ENCODE data around the gene SLC25A6.

- TF ChIP-seq CTCF (IDR thresholded peaks at IDR 0.05) (no peak), TAF1 (IDR thresholded peaks at IDR 0.05; ENCODE audit: borderline replicate concordance, low read depth, low read length) (no peak), EZH2phosphoT487 (IDR thresholded peaks at IDR 0.05; ENCODE audit: borderline replicate concordance, low read depth) (no peak), REST (IDR thresholded peaks at IDR 0.05; ENCODE audit: low read depth, low read length) (no peak), USF2 (IDR thresholded peaks at IDR 0.05; ENCODE audit: borderline replicate concordance, low read depth, low read length) (no peak), TEAD4 (IDR thresholded peaks at IDR 0.05; ENCODE audit: borderline replicate concordance, insufficient read depth) (no peak), POLR2AphosphoS5 (IDR thresholded peaks at IDR 0.05; ENCODE audit: low read depth, low read length) (no peak), TCF12 (IDR thresholded peaks at IDR 0.05) (no peak)
Measured at GRCh38 chrX:1400742-1401471, 9.0 kb upstream of the SLC25A6 start.

All from SK-N-SH (cell line).